ENCODE measurements around the gene PNMA6F. TPM values are rescaled to one million over a fixed set of nuclear protein-coding genes. Genes with fewer than 3 reads are reported as not detected.
A peak's percentile ranks its signal among the peaks of the same experiment; 100 is the strongest.

Gene PNMA6F
- polyA plus RNA-seq, 1 experiment = not detected

DNA sequence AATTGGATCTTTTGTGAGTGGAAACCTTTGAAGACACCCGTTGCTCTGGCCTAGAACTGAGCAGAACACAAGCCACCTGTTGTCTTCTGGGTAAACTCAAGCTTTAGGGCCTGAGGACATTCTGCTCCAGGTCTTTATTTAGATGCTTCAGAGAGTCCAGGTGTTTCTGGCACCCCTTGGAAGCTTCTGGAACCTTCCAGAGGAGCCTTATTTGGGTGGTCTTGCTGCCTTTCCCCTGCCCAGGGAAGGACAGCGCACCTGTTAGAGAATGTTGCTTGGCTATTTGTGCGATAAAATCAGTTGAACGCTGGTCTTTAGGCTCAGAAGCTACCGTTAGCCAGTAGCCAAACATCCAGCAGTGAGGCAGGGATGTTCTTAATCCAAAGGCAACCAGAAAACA lies 15.4 kb upstream of the PNMA6F start:
- no peak overlapping the region for H3K27ac ChIP-seq (ENCODE audit: low read depth, low read length)
- DNase-seq (ENCODE audit: low read depth, low spot score) = no peak
- POLR2A ChIA-PET = no interaction called here
- no peaks in the 10 kb centered on the region for H3K9me3 ChIP-seq (ENCODE audit: control insufficient read depth, insufficient read depth, low read length)
- no peaks in the 10 kb centered on the region for H3K27me3 ChIP-seq (ENCODE audit: control insufficient read depth, insufficient read depth, low read length)
- TF ChIP-seq, protein P1, sequence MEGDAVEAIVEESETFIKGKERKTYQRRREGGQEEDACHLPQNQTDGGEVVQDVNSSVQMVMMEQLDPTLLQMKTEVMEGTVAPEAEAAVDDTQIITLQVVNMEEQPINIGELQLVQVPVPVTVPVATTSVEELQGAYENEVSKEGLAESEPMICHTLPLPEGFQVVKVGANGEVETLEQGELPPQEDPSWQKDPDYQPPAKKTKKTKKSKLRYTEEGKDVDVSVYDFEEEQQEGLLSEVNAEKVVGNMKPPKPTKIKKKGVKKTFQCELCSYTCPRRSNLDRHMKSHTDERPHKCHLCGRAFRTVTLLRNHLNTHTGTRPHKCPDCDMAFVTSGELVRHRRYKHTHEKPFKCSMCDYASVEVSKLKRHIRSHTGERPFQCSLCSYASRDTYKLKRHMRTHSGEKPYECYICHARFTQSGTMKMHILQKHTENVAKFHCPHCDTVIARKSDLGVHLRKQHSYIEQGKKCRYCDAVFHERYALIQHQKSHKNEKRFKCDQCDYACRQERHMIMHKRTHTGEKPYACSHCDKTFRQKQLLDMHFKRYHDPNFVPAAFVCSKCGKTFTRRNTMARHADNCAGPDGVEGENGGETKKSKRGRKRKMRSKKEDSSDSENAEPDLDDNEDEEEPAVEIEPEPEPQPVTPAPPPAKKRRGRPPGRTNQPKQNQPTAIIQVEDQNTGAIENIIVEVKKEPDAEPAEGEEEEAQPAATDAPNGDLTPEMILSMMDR (IDR thresholded peaks at IDR 0.05; ENCODE audit: low read depth, low read length) = no peak
- CTCF ChIA-PET = no interaction called here
- H3K4me3 ChIP-seq (ENCODE audit: low read depth, low read length) = no peak overlapping the region

DNA sequence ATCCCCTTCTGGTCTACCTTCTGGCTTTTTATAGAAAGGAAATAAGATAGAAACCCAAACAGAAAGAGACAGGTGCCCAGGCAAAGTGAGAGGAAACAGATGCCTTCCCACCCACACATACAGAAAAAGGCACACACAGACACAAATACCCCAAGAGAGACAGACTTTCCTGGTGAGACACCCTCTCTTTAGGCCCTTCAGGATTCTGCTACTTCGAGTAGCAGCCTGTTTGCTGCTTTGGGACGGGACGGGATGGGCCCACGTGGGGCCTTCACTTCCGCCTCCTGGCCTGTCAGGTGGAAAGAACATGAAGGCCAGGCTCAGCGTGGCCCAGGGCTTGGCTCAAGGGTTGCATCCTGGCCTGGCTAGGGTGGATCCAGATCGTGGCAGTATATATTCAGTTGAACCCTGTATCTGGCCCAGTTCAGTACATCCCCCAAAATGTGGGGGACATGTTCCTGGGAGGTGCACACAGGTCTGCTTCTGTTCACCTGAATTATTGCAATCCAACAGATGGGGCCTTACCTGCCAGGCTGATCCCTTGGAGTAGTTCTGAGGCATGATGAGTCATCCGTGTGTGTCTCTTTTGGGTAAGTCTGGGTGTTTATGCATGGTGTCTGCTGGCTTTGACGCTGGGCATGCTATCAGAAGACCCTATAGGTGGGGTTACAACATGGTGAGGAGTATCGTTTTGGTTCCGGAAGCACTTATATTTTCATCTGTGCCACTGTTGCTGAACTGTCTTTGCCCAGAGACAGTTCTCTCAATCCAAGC lies 14.7 kb upstream of the PNMA6F start:
- TF ChIP-seq, protein P1 (IDR thresholded peaks at IDR 0.05; ENCODE audit: low read depth, low read length) = no peak
- Histone ChIP-seq H3K4me3 (ENCODE audit: low read depth, low read length) (no peak overlapping the region), H3K27me3 (ENCODE audit: control insufficient read depth, insufficient read depth, low read length) (no peaks in the 10 kb centered on the region), H3K27ac (ENCODE audit: low read depth, low read length) (no peak overlapping the region), H3K9me3 (ENCODE audit: control insufficient read depth, insufficient read depth, low read length) (no peaks in the 10 kb centered on the region)
- ChIA-PET POLR2A (no interaction called here), CTCF (no interaction called here)
- no peak for DNase-seq (ENCODE audit: low read depth, low spot score)

DNA sequence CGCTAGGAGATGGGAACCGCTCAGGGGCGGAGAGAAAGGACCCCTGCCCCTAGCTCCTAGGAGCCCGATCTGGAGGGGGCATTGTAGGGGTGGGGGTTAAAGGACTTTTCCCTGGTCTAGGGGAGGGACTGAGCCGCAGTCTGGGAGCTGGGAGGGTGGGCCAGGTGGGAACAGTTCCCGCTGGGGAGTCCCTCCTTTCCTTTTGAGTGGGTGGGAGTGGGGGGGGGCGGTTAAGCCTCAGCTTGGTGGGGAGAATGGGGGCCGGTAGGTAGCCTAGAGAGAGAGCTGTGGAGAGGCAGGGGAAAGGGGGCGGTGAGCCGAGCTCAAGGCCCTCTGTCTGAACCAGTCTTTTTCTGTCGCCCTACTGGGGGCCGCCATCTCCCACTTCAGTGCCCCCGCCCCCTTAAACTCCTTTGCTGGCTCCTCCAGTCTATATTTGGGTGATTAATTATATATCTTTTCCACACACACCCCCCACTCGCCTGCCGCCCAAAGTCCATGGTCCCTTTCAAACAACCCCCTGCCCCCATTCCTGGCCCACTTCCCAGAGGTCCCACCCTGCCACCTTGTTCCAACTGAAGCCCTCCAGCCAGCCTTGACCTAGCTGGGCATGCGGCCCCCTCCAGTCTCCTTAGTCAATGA lies 13.2 kb upstream of the PNMA6F start:
- TF ChIP-seq, protein P1 (IDR thresholded peaks at IDR 0.05; ENCODE audit: low read depth, low read length) = no peak
- ChIA-PET CTCF (no interaction called here), POLR2A (interaction anchor here (0.6 to 1.0 kb wide), 4 partner anchors 10 to 170 kb away, joined by 3 to 4 read pairs (median 4); no protein-coding TSS in a partner anchor)

DNA sequence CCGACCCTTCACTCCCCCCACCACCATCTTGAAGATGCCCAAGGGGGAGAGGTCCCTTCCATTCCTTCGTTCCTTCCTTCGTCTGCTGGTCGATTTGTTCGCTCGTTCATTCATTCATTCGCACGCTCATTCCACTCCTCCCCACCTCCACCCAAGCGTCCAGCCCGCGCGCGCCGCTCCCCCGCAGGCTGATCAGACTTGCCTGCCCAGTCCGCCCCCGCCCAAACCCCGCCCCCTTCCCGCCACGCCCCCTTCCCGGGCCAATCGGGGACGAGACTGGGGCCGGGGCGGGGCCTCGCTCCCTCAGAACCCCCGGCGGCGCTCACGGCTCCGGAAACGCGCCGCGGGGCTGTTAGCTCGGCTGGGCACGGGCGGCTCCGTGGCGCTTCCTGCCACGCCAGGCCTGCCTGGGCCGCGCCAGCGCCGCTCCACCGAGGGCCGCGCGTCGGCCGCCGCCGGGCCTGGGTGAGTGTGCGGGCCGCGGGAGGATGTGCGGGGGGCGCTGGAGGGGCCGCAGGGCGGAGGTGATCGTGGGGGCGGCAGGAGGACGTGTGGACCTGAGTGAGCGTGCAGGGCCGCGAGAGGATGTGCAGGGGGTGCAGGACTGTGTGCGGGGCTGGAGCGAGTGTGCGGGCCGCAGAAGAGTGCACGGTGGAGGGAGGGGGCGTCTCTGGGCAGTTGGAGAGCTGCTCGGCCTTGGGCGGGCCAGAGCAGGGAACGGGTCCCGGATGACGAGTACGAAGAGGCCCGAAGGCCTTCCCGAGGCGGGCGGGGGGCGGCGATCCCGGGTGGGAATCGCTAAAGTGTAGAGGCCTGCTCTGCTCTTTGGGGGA lies 12.5 kb upstream of the PNMA6F start, which contains the start of gene ZNF275:
TSS of gene ZNF275 (plus strand) at position 333 of the 833 bp plus-strand sequence. CDS start 2,527 bp downstream, outside the sequence.
- CTCF ChIA-PET = no interaction called here
- H3K4me3 ChIP-seq (ENCODE audit: low read depth, low read length) = peak within 1 kb of the TSS; percentile 71
- peaks cover 6% of the 10 kb centered on the region for H3K27me3 ChIP-seq (ENCODE audit: control insufficient read depth, insufficient read depth, low read length)
- no peaks in the 10 kb centered on the region for H3K9me3 ChIP-seq (ENCODE audit: control insufficient read depth, insufficient read depth, low read length)
- peak within 1 kb of the TSS; percentile 47 for H3K27ac ChIP-seq (ENCODE audit: low read depth, low read length)
- TF ChIP-seq, protein P1 (IDR thresholded peaks at IDR 0.05; ENCODE audit: low read depth, low read length) = no peak
- POLR2A ChIA-PET = interaction anchor here (0.6 to 1.0 kb wide), 4 partner anchors 10 to 170 kb away, joined by 3 to 4 read pairs (median 4); no protein-coding TSS in a partner anchor
- DNase-seq (ENCODE audit: low read depth, low spot score) = peak; percentile 24

More for the DNA sequence above, 13.2 kb upstream of the PNMA6F start:
- no peak for DNase-seq (ENCODE audit: low read depth, low spot score)
- no peaks in the 10 kb centered on the region for H3K9me3 ChIP-seq (ENCODE audit: control insufficient read depth, insufficient read depth, low read length)
- peaks cover 6% of the 10 kb centered on the region for H3K27me3 ChIP-seq (ENCODE audit: control insufficient read depth, insufficient read depth, low read length)
- peak overlapping the region; percentile 21 for H3K27ac ChIP-seq (ENCODE audit: low read depth, low read length)
- peak overlapping the region; percentile 71 for H3K4me3 ChIP-seq (ENCODE audit: low read depth, low read length)

Measured in AG04450 (cell line).